ENCODE results near the gene TREX2. TPM values are rescaled to one million over a fixed set of nuclear protein-coding genes. Genes with fewer than 3 reads are reported as not detected.

Gene TREX2
- polyA plus RNA-seq, 1 donor from 2014 or later = not detected

- H3K9me2 ChIP-seq (ENCODE audit: insufficient read depth, low read length) = no peaks in the 10 kb centered on the region
Observed at GRCh38 chrX:153394612-153395011, 51.2 kb downstream of the TREX2 start.

More at GRCh38 chrX:153394612-153395011, 51.2 kb downstream of the TREX2 start:
- no peak overlapping the region for H2AFZ ChIP-seq (ENCODE audit: low read depth, low read length)
- H3F3A ChIP-seq (ENCODE audit: insufficient read depth, low read length, poor library complexity, severe bottlenecking) = no peaks in the 10 kb centered on the region
- no peak overlapping the region for H3K4me3 ChIP-seq (ENCODE audit: low read length)
- TF ChIP-seq EZH2 (IDR thresholded peaks at IDR 0.05; ENCODE audit: borderline replicate concordance, insufficient read depth, low read length, poor library complexity, severe bottlenecking) (no peak), EP300 (conservative IDR thresholded peaks at IDR 0.05; ENCODE audit: poor library complexity, severe bottlenecking) (no peak), POLR2AphosphoS5 (IDR thresholded peaks at IDR 0.05) (no peak), RAD21 (conservative IDR thresholded peaks at IDR 0.05) (no peak), MXI1 (conservative IDR thresholded peaks at IDR 0.05; ENCODE audit: poor library complexity, severe bottlenecking) (no peak), CTCF (IDR thresholded peaks at IDR 0.05; ENCODE audit: poor library complexity, severe bottlenecking) (no peak), SMC3 (conservative IDR thresholded peaks at IDR 0.05; ENCODE audit: poor library complexity) (no peak), TAF1 (IDR thresholded peaks at IDR 0.05; ENCODE audit: low read depth) (no peak), REST (IDR thresholded peaks at IDR 0.05; ENCODE audit: borderline replicate concordance) (no peak)
- no peak overlapping the region for H3K27ac ChIP-seq (ENCODE audit: low read length)
- no peaks in the 10 kb centered on the region for H3K9me3 ChIP-seq (ENCODE audit: low read length)
- H4K20me1 ChIP-seq (ENCODE audit: insufficient read depth) = no peaks in the 10 kb centered on the region
- H3K9ac ChIP-seq (ENCODE audit: low read length) = no peak overlapping the region
- no peak overlapping the region for H3K4me2 ChIP-seq (ENCODE audit: low read length)
- H3K27me3 ChIP-seq (ENCODE audit: insufficient read depth, low read depth, low read length) = no peaks in the 10 kb centered on the region
- no peaks in the 10 kb centered on the region for H3K79me2 ChIP-seq (replicated peaks; ENCODE audit: insufficient read depth, low read length)
- H3K36me3 ChIP-seq (ENCODE audit: insufficient read depth, low read length) = no peaks in the 10 kb centered on the region

Small RNA genes within 50 kb of the gene (small RNA-seq; reads per million reads assigned to genes)
- gene RN7SL667P = 0 reads per million in 3 experiments

Other genes with a start within 250 kb of the TREX2 start
- 0.77 and 1.7 TPM in 2 replicates for gene PNMA6F, start 124.3 kb downstream of the TREX2 start, polyA plus RNA-seq
- gene ZNF275, start 111.9 kb downstream of the TREX2 start, polyA plus RNA-seq = 5.8 and 6.0 TPM in 2 replicates
- not detected in 2 replicates for gene PNMA6E, start 44.7 kb downstream of the TREX2 start, polyA plus RNA-seq
- gene ZFP92, start 34.6 kb downstream of the TREX2 start, polyA plus RNA-seq = 0.06 TPM in 1 of 2 replicates, not detected in the other
- 27.7 and 32.5 TPM in 2 replicates for gene HAUS7, start 24.5 kb upstream of the TREX2 start, polyA plus RNA-seq
- not detected in 2 replicates for gene BGN, start 48.9 kb upstream of the TREX2 start, polyA plus RNA-seq
- gene ATP2B3, start 71.6 kb upstream of the TREX2 start, polyA plus RNA-seq = 4.4 and 5.3 TPM in 2 replicates
- 61.2 and 70.7 TPM in 2 replicates for gene CCNQ, start 153.1 kb upstream of the TREX2 start, polyA plus RNA-seq
- 0.94 and 3.2 TPM in 2 replicates for gene DUSP9, start 201.1 kb upstream of the TREX2 start, polyA plus RNA-seq
- 9.5 and 15.0 TPM in 2 replicates for gene PNCK, start 227.8 kb upstream of the TREX2 start, polyA plus RNA-seq
- 36.4 and 62.4 TPM in 2 replicates for gene SLC6A8, start 241.9 kb upstream of the TREX2 start, polyA plus RNA-seq